HG03280 (cell line): Measurements from ENCODE around the gene COA7.

Experiments
- ATAC-seq: cut with Tn5 transposase; IDR thresholded peaks from one replicate; pipeline ENCODE4 v1.9.1; 2021; ENCODE audit warnings: mild to moderate bottlenecking, moderate library complexity; ENCODE audit not compliant: unreplicated experiment

COA7 gene

DNA sequence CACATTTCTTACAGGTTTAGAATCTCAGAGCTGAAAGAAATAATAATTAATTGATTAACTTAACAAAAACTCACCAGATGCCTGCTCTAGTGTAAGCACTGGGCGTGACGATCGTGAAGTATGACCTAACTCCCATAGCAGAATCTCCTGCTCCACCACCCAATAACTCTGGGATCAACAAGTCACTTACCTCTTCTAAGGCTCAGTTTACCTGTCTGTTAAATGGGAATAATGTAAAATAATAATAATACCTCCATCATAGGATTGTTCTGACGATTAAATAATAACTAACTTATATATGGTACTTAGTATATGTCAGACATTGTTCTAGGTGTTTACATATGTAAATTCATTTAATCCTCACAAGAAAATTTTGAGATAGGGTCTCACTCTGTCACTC is 24.6 kb downstream of the COA7 start:
- ATAC-seq: no peak

- no peak for ATAC-seq
These were observed 25.2 kb downstream of the COA7 start for GRCh38 chr1:52672946-52673345.

GRCh38 chr1:52670604-52671003 is 27.5 kb downstream of the COA7 start:
- no peak for ATAC-seq

DNA sequence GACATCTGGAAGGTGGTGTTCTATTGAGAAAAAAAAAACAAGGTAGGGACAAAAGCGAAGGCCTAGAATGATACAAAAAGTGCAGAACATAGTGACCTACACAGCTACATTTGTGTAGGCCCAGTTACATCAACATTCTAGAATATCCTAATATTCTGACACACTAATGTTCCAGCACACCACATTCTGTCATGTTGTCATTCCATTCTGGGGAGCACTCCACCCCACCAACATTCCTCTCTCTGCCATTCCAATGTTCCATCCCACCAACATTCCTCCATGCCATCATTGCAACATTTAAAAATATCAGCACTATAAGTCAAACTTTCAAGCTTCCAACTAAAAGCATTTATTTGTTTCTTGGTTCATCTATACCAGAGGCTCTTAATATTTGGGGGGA is 28.5 kb downstream of the COA7 start:
- no peak for ATAC-seq

GRCh38 chr1:52668711-52669110 is 29.4 kb downstream of the COA7 start:
- no peak for ATAC-seq

DNA sequence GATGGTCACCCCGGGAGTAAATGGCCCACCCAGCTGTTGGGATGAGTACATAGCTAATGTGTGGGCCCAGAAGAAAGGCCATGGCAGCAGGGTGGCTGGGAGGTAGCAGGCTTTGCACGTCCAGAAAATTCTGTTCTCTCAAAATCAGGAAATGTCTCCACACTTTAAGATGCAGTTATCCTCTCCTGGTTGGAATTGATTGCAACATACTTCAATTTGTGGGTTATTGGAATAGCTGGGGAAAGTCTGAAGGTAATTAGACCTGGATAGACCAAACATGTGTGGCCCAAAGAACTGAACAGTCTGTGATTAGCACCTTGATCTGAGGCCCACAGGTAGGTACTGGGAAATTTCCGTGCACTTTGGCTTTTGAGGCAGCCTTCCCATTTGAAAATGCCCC is 30.2 kb downstream of the COA7 start:
- ATAC-seq: no peak

DNA sequence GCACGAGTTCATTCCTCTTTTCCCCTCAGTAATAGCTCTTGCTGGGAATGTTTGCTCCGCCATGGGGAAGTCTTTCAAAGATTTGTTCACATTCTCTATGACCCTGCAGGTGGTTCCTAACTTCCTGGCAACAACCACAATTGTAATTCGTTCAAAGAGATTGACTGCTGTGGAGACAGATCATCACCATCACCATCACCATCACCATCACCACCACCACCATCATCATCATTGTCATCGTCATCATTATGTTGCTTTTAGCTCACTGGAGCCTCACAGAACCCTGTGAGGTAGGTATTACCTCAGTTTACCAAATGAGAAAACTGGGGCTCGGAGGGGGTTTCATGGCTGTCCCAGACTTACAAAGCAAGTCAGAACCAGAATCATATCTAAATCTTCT is 30.9 kb downstream of the COA7 start:
- no peak for ATAC-seq

DNA sequence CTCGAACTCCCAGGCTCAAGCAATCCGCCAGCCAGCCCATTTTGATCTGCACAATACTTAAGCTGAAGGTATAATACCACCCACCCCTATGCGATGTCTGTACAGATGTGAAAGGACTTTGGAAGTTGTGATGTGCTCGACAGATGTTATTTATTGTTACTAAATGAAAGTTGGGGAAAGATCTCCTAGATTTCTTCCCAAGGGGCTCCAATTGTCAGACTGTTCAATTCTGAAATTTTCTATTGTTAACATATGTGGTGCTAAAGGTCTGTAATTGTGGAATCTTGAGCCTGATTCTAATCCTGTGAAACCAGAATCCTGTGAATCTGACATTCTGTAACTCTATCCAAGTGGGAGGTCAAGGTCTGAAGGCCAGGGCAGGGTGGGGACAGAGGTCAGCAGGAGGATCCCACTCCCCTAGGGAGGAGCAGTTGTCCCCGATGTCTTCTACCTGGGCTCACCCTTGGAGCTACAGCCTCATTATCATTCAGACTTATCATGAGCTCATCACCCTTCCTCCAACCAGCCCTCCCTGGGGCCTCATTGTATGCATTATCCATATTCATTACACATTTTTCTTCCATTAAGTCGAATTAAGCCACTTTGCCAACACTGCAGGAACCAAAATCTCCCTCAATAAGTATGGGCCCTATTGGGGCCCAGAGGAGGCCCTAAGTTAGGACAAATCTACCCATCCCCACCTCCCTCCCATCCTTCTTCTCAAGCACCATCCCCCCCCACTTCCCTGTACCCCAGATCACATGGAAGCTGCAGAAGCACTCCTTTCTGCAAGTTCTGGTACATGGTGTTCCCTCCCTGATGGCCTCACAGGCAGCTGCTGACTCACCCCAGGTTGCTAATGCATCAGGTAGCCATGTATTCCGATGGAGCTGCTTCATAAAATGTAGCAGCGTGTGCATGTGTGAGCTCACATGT is 32.9 kb downstream of the COA7 start:
- ATAC-seq: no peak

GRCh38 chr1:52663716-52664115 is 34.4 kb downstream of the COA7 start:
- ATAC-seq: no peak

GRCh38 chr1:52662645-52663313 is 35.4 kb downstream of the COA7 start:
- ATAC-seq: no peak

DNA sequence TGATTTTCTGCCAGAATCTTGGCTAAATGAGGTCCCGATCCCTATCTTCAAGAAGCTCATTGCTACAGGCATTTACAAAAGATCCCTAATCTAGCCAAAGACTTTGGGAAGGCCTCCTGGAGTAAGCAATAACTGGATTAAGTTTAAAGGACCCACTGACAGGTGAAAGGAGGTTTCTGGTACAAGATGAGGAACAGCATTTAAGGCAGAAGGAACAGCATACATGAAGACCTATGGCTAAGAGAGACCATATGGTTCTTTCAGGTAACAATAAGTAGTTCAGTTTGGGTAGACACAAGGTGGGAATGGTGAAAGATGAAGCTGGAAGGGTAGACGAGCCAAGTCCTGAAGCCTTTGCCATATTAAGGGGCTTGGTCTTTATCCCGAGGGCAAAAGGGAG is 37.3 kb downstream of the COA7 start:
- ATAC-seq: no peak

- ATAC-seq: no peak
These were observed 38.1 kb downstream of the COA7 start for GRCh38 chr1:52659851-52660596.

GRCh38 chr1:52659356-52659755 is 38.8 kb downstream of the COA7 start:
- peak; percentile 60 for ATAC-seq

- no peak for ATAC-seq
These were observed 39.4 kb downstream of the COA7 start for GRCh38 chr1:52658795-52659194.

GRCh38 chr1:52657702-52658101 is 40.4 kb downstream of the COA7 start:
- no peak for ATAC-seq

DNA sequence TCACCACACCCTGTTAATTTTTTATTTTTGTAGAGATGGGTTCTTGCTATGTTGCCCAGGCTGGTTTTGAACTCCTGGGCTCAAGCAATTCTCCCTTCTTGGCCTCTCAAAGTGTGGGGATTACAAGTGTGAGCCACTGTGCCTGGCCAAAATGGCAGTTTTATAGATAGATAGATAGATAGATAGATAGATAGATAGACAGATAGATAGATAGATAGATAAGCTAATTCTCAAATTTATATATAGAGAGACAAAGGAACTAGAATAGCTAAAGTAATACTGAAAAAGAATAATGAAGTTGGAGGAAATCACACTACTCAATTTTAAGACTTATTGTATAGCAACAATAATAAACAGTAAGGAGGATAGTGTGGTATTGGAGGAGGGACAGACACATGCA is 44.1 kb downstream of the COA7 start:
- ATAC-seq: no peak

DNA sequence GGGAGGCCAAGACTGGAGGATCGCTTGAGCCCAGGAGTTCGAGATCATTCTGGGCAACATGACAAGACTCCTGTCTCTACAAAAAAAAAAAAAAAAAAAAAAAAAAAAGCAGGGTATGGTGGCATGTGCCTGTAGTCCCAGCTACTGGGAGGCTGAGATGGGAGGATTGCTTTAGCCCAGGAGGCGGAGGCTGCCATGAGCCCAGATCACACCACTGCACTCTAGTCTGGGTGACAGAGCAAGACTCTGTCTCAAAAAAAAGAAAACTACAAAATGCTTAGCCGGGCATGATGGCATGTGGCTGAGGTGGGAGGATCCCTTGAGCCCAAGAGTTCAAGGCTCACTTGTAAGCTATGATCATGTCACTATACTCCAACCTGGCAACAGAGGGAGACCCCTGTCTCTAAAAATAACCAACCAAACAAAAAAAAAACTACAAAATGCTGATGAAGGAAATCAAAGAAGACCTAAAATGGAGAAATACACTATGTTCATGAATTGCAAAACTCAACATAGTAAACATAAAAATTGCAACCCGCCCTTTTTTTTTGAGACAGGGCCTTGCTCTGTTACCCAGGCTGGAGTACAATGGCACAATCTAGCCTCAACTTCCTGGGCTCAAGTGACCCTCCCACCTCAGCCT is 44.8 kb downstream of the COA7 start:
- ATAC-seq: no peak

- ATAC-seq: no peak
These were observed 46.2 kb downstream of the COA7 start for GRCh38 chr1:52651904-52652303.

DNA sequence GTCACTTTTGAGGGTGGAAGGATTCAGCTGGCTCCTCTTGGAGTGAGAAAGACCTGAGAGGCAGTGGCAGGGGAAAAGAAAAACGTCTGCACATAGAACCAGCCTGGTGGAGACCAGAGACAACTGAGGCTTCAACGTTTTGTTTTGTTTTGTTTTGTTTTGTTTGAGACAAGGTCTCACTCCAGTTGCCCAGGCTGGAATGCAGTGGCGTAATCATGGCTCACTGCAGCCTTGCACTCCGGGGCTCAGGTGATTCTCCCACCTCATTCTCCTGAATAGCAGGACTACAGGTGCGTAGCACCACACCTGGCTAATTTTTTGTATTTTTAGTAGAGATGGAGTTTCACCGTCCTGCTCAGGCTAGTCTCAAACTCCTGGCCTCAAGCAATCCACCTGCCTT is 52.9 kb downstream of the COA7 start:
- ATAC-seq: no peak

DNA sequence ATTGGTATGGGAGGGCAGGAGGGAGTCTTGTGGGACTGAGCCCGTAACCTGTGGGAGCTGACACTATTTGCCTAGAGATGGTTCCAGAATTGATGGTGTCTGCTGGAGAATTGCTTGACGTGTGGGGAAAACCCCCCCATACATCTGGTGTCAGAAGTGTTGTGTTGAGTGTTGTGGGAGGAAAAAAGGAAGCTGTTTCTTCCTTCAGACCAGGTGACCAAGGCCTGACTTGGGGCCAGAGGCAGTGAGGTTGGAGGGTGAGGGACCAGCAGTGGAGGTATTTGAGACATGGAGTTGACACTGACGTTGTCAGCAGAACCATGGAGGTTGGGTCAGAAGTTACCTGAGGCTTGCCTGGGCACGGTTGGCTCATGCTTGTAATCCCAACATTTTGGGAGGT is 56.8 kb downstream of the COA7 start:
- no peak for ATAC-seq

- ATAC-seq: no peak
These were observed 57.5 kb downstream of the COA7 start for GRCh38 chr1:52640697-52641096.
